Measurements from ENCODE around the gene PLEKHA1.

Gene PLEKHA1

DNA sequence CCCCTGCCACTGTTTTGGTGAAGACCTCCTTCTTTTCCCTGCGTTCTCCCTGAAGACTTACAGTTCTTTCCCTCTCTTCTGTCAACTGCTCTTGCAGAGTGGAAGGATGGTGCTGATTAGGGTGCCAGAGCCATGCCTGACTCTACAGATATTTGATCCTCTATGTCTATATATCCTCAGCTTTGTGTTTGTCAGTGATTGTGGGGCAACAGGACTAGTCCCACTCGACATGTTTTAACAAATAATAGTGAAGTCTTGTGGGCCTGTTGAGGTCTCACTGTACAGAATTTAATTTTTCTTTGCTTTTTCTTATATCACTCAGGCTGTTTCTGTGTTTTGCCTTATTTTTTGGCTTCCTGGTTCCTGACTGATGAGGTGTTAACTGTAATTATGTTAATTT is 5.0 kb downstream of the PLEKHA1 start:
- DNase-seq, result no peak

DNA sequence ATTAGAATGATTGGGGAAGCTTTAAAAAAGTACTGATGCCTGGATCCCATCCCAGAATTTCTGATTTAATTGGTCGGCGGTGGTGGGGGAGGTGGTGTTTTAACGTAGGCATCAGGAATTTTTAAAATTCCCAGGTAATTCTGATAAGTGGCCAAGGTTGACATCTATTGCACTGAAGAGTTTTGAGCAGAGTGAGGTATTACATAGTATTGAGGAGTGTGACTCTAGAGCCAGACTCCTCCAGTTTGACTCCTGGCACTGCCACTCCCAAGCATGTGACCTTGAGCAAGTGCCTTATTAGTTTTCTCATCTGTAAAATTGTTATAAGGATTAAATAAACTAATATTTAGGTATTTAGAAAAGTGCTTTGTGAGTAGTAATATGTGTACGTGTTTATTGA is 6.2 kb downstream of the PLEKHA1 start:
- no peak for DNase-seq

DNA sequence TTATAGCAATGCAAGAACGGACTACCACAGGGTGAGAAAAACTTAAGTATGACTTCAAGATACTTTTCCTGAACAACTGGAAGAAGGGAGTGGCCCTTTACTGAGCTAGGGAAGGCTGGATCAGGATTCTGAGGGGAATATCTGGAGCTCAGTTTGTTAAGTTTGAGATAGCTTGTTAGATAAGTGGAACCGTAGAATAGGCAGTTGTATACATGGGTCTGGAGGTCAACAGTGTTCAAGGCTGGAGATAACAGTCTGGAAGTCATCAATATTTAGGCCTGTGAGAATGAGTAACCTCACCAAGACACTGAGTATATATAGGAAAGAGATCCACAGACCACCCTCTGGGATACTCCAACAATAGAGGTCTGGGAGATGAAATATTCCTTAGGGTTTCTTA is 7.2 kb downstream of the PLEKHA1 start:
- no peak for DNase-seq

DNA sequence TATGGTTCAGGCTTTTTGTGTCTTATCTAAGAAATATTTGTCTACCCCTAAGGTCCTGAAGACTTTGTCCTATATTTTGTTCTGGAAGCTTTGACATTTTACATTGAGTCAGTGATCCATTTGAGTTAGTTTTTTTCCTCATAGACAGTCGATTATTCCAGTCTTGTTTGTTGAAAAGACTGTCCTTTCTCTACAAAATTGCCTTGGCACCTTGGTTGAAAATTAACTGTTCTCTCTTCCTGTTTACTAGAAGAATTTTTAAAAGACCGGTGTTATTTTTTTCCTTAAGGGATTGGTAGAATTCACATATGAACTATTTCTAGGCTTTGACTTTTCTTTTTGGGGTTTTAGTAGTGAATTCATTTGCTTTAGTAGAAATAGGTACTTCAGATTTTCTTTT is 12.0 kb downstream of the PLEKHA1 start:
- DNase-seq, result no peak

DNA sequence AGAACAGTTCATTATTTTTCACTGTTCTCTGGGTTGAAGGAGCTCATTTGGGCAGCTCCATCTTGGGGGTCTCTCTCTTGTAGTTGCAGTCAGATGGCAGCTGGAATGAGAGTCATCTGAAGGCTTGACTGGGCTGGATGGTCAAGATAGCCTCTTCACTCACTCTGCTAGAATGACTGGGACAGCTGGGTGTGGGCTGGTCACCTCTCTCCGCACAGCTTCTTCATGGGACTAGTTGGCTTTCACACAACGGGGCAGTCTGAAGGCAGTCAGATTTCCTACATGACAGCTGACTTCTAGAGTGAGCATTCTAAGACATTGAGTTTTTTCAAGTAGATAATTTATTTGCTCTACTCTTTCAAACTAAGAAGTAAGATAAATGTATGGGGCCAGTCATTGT is 13.1 kb downstream of the PLEKHA1 start:
- no peak for DNase-seq

GRCh38 chr10:122388287-122388997 is 13.9 kb downstream of the PLEKHA1 start:
- DNase-seq, result no peak

GRCh38 chr10:122390271-122390670 is 15.8 kb downstream of the PLEKHA1 start:
- no peak for DNase-seq

- no peak for DNase-seq
These were observed 16.2 kb downstream of the PLEKHA1 start for GRCh38 chr10:122390679-122391078.

- DNase-seq, result no peak
These were observed 17.4 kb downstream of the PLEKHA1 start for GRCh38 chr10:122391875-122392274.

- no peak for DNase-seq
These were observed 18.3 kb downstream of the PLEKHA1 start for GRCh38 chr10:122392835-122393234.

GRCh38 chr10:122393288-122393687 is 18.8 kb downstream of the PLEKHA1 start:
- DNase-seq, result no peak

DNA sequence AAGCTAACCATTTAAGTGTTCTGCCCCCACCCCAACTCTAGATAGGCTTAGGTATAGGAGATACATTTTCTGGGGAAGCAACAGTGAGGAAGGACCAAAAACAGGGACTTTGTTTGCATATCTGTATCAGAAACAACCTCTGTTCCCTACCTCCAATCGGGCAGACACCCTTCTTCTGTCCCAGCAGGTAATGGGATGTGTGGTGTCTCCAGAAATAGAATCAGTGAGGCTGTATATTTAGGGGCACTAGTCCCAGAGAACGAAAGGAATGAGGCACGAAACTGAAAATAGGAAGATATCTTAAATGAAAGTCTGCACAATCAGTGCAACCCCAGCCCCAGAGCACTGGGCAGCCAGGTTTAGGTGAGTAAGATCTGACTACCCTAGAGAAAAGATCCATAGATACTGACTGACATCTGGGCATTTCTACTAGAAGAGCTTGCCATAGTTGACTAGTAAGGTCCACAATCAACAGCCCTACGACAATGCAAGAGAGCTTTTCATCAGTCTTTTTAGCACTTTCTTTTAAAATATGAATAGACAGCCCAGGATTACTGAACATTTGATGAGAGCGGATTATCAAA is 28.1 kb downstream of the PLEKHA1 start:
- DNase-seq, result no peak

DNA sequence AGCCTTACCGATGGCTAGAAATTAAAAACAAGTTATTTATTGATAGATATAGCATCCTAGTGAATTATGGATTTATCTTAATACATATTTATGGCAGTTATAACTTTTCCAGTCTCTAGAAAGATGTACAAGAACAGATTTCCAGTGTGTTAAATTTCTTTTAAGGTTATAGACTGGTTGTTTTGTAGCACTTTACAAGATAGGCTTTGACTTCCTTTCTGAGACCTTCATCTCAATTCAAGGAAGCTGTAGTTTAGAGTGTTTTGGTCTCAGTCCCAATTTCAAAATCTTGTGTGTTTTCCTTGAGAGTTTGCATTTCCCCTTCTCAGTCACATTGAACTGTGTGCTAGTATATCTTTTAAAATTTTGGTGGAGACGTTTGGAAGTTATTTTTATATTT is 30.1 kb downstream of the PLEKHA1 start:
- no peak for DNase-seq

DNA sequence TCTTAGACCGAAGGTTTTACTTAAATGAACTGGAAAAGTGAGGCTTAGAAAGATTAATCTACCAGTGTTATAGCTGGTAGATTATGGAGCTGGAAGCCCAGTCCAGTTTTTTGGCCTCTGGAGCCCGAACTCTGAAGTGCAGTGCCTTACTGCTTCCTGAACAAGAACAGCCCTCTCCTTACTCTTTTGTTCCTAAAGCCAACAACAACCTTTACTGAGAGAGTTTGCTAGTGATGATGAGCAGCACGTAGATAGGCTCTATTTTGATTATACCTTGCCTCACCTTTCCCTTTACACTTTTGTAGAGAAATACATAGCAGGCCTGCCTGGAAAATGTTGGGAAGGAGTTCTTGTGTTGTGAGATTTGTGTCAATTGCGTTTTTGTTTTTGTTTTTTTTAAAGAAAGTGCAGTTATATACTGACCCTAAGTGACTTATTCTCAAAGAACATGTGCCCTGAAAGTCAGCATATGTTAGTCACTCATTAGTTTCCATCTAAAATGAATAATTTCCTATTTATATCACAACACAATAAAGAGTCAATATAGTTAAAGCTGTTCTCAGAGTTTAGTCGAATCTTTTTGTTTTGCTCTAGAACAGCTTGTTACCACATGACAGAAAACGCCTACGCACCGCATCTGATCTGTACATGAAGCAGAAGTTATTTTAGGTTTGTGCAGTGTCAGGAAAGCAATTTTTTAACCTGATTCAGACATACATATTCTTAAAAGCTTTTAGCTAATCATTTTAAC is 33.0 kb downstream of the PLEKHA1 start:
- peak; percentile 26 for DNase-seq

DNA sequence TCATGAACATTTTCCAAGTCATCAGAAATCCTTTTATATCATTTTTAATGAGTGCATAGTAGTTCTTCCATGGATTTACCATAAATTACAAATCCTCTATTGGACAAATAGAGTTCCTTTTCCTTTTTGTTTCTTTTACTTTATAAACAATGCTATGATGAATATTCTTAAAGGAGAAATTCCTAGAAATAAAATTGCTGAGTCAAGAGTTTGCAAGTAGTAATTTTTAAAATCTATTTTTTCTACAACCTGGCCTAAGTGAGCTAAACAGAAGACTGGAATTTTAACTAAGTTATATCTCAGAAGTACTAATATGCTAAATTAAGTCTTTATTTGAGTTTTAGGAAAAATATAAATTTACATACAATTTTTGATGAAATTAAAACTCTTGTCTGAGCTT is 38.8 kb downstream of the PLEKHA1 start:
- DNase-seq, result no peak

DNA sequence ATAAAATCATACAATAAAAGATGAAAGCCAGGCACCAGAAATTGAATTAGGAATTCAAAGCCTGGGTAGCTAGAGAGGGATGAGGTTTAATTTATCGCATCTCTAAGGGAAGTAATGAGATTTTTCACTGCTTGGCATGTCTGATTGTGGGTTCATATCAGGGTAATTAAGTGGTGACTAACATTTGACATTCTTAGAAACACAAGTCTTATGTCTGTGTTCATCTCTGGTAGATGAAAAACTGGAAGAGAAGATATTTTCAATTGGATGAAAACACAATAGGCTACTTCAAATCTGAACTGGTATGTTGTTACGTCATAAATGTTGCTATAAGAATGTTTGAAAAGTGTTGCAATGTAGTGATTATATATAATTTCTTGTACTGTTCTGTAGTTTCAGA is 43.2 kb downstream of the PLEKHA1 start:
- no peak for DNase-seq

GRCh38 chr10:122419016-122419415 is 44.5 kb downstream of the PLEKHA1 start:
- DNase-seq, result no peak

- no peak for DNase-seq
These were observed 45.5 kb downstream of the PLEKHA1 start for GRCh38 chr10:122419876-122420623.

GRCh38 chr10:122420624-122421007 is 46.1 kb downstream of the PLEKHA1 start:
- DNase-seq, result no peak

GRCh38 chr10:122421054-122421625 is 46.6 kb downstream of the PLEKHA1 start:
- no peak for DNase-seq

DNA sequence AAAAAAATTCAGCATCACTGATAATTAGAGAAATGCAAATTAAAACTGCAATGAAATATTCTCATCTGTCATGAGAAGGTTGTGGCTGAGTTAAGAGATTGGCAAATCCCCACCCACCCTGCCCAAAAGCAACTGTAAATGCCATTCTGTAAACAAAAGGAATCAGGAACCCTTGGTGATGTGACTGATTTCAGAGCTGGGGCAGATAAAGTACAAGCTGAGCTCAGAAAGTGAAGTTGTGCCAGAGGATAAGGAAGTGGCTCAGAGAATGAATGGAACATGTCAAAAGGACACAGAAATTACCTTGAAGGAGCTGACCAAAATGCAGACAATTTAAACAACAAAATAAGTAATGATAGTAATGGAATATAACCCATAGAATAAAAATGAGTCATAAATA is 47.2 kb downstream of the PLEKHA1 start:
- DNase-seq, result no peak

- no peak for DNase-seq
These were observed 47.9 kb downstream of the PLEKHA1 start for GRCh38 chr10:122422266-122422989.

GRCh38 chr10:122424059-122424458 is 49.6 kb downstream of the PLEKHA1 start:
- DNase-seq, result no peak
